Uterus (tissue), 2 donors: ENCODE data around the gene ANKRD2.

Experiments
- POLR2A ChIP-seq, 2 donors: fragments of 450-650 bp; IDR thresholded peaks; one replicate each; pipeline ENCODE4 v1.6.1; 2016; ENCODE audit warnings: antibody characterized with exemption in 2 of 2, mild to moderate bottlenecking in 1 of 2, moderate library complexity in 1 of 2
- TF ChIP-seq, protein P1 (sequence below), 4 experiments: fragments of 200-600 bp in 2 of 4; fragments of 450-650 bp in 2 of 4; sonication (generic) in 2 of 4; IDR thresholded peaks; one replicate each; pipeline ENCODE4 v1.5.1; 2016 to 2019; ENCODE audit warnings: antibody characterized with exemption in 4 of 4, mild to moderate bottlenecking in 2 of 4, moderate library complexity in 1 of 4

DNA sequence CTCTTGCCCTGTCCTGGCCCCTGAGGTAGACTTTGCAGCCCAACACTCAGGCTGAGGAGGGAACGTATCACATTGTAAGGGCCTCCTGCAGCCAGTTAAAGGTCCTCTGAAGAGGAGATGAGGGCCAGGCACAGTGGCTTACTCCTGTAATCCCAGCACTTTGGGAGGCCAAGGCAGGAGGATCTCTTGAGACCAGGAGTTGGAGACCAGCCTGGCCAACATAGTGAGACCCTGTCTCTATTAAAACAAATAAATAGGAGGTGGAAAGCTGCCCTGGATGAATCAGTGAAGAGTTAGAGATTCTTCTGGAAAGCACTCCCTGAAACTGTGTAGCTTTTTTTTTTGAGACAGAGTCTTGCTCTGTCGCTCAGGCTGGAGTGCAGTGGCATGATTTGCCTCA lies 14.6 kb downstream of the ANKRD2 start:
- TF ChIP-seq, protein P1, sequence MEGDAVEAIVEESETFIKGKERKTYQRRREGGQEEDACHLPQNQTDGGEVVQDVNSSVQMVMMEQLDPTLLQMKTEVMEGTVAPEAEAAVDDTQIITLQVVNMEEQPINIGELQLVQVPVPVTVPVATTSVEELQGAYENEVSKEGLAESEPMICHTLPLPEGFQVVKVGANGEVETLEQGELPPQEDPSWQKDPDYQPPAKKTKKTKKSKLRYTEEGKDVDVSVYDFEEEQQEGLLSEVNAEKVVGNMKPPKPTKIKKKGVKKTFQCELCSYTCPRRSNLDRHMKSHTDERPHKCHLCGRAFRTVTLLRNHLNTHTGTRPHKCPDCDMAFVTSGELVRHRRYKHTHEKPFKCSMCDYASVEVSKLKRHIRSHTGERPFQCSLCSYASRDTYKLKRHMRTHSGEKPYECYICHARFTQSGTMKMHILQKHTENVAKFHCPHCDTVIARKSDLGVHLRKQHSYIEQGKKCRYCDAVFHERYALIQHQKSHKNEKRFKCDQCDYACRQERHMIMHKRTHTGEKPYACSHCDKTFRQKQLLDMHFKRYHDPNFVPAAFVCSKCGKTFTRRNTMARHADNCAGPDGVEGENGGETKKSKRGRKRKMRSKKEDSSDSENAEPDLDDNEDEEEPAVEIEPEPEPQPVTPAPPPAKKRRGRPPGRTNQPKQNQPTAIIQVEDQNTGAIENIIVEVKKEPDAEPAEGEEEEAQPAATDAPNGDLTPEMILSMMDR (IDR thresholded peaks at IDR 0.05): no peak
- TF ChIP-seq POLR2A (IDR thresholded peaks at IDR 0.05): no peak
